DLD1 (cell line): ENCODE measurements around the gene GPN1.
"Not testable (repeated sequence)": the region's sequence is repeated elsewhere in the genome, so short reads cannot be mapped to it uniquely, and the experiment has no call there.

Source experiments
- in situ Hi-C: cut with HindIII; loops from 2 replicates; pipeline ENCODE4 v1.10.0; 2017; ENCODE audit warnings: low sequenced_read_pairs

The GPN1 gene

DNA sequence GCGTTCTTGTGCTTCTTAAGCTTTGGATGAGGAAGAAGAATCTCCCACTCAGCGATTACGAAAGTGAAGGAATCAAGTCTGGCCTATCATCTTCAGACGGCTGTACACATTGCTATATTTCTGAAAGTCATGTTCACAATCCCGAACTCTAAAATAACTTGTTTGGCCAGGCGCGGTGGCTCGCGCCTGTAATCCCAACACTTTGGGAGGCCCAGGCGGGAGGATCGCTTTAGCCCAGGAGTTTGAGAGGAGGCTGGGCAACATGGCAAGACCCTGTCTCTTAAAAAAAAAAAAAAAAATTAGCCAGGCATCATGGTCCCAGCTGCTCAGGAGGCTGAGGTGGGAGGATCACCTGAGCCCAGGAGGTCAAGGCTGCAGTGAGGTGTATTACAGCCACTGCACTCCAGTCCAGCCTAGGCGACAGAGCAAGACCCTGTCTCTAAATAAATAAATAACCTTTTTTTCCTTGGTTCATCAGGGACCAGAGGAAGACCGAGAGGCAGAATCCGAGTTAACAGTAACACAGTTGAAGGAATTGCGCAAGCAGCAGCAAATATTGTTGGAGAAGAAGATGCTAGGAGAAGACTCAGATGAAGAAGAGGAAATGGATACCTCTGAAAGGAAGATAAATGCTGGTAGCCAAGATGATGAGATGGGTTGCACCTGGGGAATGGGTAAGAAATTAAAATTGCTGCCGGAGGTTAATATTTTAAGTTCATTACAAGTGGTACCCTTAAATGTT, 35.9 kb downstream of the GPN1 start:
- in situ Hi-C loops = no loop called here

DNA sequence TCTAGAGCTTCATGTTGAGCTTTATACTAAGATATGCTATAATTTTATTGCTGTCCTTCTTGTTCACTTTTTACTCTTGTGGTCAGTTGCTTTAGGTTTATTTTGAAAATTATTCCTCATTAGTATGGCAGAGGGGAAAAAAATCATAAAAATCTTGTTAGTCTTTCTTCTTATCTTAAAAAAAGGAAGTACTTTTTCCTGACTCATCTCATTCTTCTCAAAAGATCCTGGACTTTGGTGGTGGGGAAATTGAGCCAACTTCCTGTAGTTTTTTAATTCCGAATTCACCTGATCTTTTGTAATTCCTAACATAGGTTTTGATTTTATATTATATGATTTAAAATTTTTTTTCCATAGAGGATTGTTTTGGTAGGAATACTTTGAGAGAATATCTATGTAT, 38.6 kb downstream of the GPN1 start:
- in situ Hi-C loops = no loop called here

DNA sequence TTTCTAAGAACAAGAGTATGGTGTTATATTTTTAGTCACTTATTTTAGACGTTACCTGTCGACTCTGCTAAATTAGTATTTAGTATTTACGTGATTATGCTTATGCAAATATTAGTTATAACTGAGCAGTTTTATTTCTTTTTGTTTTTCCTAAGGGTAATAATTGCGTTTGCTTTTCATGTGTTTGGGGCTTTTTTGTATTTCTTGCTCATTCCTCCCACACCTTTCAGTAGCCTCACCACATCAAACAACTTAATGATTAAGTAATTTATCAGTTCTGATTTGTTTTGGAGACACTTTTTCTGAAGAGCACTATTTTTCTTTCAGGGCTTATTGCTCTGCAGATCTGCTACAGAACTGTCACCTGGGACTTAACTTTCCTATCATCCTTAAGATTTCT, 42.4 kb downstream of the GPN1 start:
- in situ Hi-C loops = no loop called here

DNA sequence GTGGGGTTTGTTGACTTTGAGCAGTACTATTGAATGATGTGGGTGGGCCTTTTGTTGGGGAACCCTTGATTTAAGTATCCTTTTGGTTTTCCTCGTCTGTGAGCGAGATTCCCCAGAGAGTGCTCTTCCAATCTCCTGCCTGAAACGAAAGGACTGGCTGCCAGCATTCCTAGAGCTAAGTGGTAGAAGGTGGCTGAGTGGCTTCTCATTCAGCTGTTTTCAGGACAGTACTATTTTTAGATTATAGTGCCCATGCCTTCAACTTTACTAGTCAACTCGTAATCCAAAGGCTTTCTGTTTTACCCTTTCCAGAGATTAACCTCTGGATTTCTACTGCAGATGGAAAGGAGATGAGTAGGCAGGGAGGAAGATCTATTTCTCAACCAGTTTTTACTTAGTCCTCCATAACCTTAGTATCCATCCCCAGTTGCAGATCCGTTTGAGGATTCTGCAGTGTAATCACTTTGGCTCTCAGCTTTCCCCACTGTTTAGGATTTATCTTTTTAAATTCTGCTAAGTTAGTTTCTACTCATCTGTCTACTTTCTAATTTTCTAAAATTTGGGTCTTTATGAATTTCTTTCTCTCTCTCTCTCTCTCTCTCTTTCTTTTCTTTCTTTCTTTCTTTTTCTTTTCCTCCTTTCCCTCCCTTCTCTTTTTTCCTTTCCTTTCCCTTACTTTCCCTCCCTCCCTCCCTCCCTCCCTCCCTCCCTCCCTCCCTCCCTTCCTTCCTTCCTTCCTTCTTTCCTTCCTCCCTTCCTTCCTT, 44.1 kb downstream of the GPN1 start:
- in situ Hi-C loops = no loop called here

DNA sequence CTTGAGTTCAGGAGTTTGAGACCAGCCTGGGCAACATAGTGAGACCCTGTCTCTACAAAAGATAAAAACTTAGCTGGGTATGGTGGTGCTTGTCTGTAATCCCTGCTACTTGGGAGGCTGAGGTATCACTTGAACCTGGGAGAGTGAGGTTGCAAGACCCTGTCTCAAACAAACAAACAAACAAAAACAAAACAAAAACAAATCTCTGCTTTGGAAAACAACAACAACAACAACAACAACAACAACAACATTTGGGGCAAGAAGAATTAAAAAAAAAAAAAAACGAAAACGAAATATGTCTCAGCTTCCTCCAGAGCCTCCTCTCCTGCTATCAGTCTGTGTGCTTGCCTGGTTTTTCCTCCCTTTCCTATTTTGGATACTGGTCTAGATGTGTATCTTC, 51.7 kb downstream of the GPN1 start:
- in situ Hi-C loops = no loop called here

DNA sequence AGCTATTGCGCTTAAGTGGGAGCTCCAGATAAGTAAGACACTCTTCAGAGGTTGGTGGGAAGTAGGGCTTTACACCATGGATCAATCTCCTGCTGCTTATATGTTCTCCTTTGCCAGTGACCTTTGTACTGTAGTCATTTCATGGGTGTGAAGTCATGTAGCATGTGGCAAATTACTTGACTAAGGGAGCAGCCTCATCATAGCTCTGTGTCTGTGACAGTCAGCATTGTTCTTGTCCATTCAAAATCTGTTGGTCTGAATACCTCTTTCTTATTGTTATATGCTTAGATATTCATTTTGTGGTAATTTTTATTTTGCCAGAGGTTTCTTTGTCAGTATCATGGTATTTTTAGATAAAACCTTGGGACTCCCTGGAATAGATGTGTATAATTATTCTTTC, 53.0 kb downstream of the GPN1 start:
- in situ Hi-C loops = no loop called here

DNA sequence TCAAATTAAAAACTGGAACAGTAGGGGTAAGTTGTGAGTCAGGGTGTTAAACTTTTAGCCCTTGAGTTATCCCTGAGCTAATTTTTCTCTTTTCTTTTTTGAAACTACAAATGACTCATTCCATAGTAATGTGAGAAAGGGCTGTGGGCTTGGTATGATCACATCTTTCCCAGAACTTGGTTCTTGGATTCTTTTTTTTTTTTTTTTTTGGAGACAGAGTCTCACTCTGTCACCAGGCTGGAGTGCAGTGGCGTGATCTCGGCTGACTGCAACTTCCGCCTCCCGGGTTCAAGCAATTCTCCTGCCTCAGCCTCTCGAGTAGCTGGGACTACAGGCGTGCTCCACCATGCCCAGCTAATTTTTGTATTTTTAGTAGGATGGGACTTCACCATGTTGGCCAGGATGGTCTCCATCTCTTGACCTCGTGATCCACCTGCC, 53.5 kb downstream of the GPN1 start:
- in situ Hi-C loops = not testable (repeated sequence)

DNA sequence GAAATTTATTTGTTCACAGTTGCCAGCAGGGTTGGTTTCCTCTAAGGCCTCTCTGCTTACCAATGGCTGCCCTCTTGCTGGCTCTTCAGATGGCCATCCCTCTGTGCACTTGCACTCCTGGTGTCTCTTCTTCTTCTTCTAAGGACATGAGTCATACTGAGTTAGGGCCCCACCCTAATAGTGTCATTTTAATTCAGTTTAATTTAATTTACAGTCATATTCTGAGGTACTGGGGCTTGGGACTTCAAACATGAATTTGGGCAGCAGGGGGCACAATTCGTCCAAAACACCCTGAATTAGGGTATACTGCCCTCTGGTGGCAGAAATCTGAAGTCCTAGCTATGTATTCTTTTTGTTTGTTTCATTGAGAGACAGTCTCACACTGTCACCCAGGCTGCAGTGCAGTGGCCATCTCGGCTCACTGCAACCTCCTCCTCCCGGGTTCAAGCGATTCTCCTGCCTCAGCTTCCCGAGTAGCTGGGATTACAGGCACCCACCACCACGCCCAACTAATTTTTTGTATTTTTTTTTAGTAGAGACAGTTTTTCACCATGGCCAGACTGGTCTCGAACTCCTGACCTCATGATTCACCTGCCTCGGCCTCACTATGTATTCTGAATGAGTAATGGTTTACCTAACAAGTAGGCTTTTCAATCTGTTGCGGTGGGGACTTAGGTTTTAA, 54.7 kb downstream of the GPN1 start:
- in situ Hi-C loops = no loop called here

DNA sequence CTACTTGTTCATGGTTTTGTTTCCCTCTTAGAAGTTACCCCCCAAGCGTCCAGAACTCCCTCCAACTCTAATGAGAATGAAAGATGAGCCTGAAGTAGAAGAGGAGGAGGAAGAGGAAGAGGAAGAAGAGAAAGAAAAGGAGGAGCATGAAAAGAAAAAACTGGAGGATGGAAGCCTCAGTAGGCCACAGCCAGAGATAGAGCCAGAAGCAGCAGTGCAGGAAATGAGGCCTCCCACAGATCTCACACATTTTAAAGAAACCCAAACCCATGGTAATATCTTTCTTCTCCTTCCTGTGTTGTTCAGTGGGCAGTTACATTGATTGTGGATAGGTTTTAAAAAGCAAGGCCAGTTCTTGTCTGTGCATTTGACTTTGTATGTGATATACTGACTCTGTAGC, 56.2 kb downstream of the GPN1 start:
- in situ Hi-C loops = not testable (repeated sequence)

DNA sequence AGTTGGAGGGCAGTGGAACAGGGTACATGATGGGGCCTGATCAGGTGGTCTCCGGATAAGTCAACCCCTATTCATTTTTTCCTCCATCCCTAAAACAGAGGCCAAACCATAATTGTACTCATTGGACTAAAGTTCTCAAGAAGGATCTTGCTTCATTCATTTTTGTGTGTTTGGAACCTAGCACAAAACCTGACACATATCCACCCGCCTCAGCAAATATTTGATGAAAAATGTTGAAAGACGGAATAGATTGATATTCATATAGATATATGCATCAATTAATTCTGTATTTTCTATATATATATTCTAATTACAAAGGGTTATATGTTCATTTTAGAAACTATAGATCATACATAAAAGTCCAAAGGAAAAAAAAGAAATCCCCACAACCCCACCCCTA, 56.7 kb downstream of the GPN1 start:
- in situ Hi-C loops = no loop called here

DNA sequence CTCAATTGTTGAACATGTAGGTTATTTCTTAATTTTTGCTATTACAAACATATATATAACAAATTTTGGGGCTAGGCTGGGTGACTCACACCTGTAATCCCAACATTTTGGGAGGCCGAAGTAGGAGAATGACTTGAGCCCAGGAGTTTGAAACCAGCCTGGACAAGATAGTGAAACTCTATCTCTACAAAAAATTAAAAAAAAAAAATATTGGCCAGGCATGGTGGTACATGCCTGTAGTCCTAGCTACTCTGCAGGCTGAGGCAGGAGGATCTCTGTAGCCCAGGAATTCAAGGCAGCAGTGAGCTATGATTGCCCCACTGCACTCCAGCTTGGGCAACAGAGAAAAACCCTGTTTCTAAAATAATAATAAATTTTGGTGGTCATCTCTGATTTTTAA, 58.4 kb downstream of the GPN1 start:
- in situ Hi-C loops = no loop called here

DNA sequence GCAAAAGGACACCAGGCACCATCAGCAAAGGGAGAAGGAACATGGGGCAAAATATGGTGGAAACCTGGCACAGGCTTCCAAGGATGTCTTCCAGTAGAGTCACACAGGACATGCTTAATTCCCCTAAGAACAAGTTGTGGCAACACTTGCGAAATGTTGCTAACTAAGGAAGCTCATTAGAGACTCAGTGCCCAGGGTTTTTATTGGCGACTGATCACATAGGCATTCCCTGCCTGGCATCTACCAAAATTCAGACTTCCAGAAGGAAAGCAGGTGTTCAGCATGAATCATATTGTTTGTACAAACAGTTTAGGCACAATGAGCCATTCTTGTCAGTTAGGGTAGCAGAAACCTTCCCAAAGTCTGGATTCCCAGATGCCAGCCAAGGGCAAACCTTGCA, 60.6 kb downstream of the GPN1 start:
- in situ Hi-C loops = no loop called here

DNA sequence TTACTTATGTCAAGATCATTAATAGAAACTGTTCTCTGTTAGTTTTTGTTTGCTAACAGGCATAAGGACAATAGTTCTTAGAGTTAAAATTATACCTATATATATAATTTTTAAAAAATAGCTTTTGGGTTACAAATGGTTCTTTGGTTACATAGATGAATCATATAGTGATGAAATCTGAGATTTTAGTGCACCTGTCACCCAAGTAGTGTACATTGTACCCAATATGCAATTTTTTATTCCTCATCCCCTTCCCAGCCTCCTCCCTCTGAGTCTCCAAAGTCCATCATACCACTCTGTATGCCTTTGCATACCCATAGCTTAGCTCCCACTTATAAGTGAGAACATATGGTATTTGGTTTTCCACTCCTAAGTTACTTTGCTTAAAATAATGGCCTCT, 61.2 kb downstream of the GPN1 start:
- in situ Hi-C loops = no loop called here

DNA sequence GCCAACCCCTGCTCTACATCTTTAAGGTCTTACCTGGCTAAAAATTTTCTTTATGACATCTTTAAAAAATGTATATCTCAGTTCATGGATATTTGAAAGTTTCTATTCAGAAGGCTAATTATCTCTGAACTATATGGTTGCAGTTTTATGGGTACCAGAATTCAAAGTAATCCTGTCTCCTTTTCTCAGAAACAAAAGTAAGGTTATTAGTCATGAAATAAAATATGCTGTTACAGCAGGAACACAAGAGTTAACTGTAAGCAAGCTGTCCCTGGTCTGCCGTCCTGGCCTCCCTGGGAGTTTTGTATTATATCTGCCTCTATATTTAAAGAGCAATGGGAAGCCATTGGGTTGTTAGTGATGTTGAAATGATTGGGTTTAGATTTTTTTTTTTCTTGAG, 68.8 kb downstream of the GPN1 start:
- in situ Hi-C loops = no loop called here
